HepG2 (cell line): Measurements from ENCODE around the gene LENG1.

Source experiments
- RFX5 ChIP-seq: IDR thresholded peaks from 2 replicates; pipeline ENCODE4 v1.6.1; 2011; ENCODE audit warnings: low read depth, low read length, improper control_type of control experiment
- SAP130 ChIP-seq: IDR thresholded peaks from 2 replicates; pipeline ENCODE4 v1.6.1; 2016; ENCODE audit warnings: low read depth
- SIN3B ChIP-seq: fragments of 150-350 bp; IDR thresholded peaks from 2 replicates; pipeline ENCODE4 v1.6.1; 2014; ENCODE audit warnings: low read length
- ZFX ChIP-seq: sonication (generic); formaldehyde crosslinking; IDR thresholded peaks from 2 replicates; pipeline ENCODE4 v1.4.0; 2020; ENCODE audit warnings: mild to moderate bottlenecking, low read depth, missing genetic modification reagents, moderate library complexity

- TF ChIP-seq ZFX (CRISPR knock-in tag) (no peak), SAP130 (no peak), SIN3B (no peak), RFX5 (no peak)
These were observed 32.4 kb upstream of the LENG1 start for GRCh38 chr19:54191811-54192453.
